Effector memory CD8-positive, alpha-beta T cell (primary cell): ENCODE results near the gene CST3.
"Not testable (repeated sequence)": the region's sequence is repeated elsewhere in the genome, so short reads cannot be mapped to it uniquely, and the experiment has no call there.

Experiments
- ATAC-seq: fragments of 150-1000 bp; cut with Tn5 transposase; replicated peaks from 2 replicates; pipeline ENCODE4 v1.10.0; 2021; ENCODE audit warnings: mild to moderate bottlenecking, moderate library complexity
- DNase-seq, 3 experiments: peaks; one replicate each; pipeline ENCODE4 v3.0.0; 2021
- H3K27ac Mint-ChIP-seq, 2 donors: one replicate each; pipeline ENCODE4 v1.8.0; 2022; ENCODE audit warnings: mild to moderate bottlenecking in 2 of 2, mixed read lengths in 2 of 2, moderate library complexity in 2 of 2
- H3K27me3 Mint-ChIP-seq, 2 donors: one replicate each; pipeline ENCODE4 v1.8.0; 2022; ENCODE audit warnings: mixed read lengths in 2 of 2
- H3K36me3 Mint-ChIP-seq: one replicate; pipeline ENCODE4 v1.8.0; 2022; ENCODE audit warnings: mild to moderate bottlenecking, moderate library complexity, mixed read lengths; ENCODE audit not compliant: insufficient read depth
- H3K4me1 Mint-ChIP-seq, 2 donors: one replicate each; pipeline ENCODE4 v1.8.0; 2022; ENCODE audit warnings: low read depth in 2 of 2, mixed read lengths in 2 of 2
- H3K4me3 Mint-ChIP-seq, 2 donors: one replicate each; pipeline ENCODE4 v1.8.0; 2022; ENCODE audit warnings: mild to moderate bottlenecking in 2 of 2, mixed read lengths in 2 of 2, moderate library complexity in 2 of 2
- H3K9me3 Mint-ChIP-seq, 2 donors: one replicate each; pipeline ENCODE4 v1.8.0; 2022; ENCODE audit warnings: mixed read lengths in 2 of 2

CST3 gene

DNA sequence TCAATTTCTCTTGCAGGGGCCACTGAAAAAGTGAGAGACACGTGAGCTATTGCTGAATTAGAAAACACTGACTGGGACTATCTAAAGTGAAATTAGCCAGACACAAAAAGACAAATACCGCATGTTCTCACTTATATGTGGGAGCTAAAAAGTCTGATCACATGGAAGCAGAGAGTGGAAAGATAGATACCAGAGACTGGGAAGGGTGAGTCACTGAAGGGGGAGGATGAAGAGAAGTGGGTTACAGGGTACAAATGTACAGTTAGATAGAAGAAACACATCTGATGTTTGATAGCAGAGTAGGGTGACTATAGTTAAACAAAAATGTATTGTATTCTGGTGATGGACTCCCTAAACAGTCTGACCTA lies 13.4 kb downstream of the CST3 start:
- DNase-seq (no peak), ATAC-seq (no peak)
- no peaks in the 10 kb centered on the region for H3K9me3 Mint-ChIP-seq
- no peak overlapping the region for H3K4me3 Mint-ChIP-seq
- no peak overlapping the region for H3K27ac Mint-ChIP-seq
- H3K27me3 Mint-ChIP-seq, result peaks cover 34% of the 10 kb centered on the region in 2 donors
- peaks cover 2 to 4% of the 10 kb centered on the region in 2 donors for H3K4me1 Mint-ChIP-seq
- H3K36me3 Mint-ChIP-seq, result no peaks in the 10 kb centered on the region

DNA sequence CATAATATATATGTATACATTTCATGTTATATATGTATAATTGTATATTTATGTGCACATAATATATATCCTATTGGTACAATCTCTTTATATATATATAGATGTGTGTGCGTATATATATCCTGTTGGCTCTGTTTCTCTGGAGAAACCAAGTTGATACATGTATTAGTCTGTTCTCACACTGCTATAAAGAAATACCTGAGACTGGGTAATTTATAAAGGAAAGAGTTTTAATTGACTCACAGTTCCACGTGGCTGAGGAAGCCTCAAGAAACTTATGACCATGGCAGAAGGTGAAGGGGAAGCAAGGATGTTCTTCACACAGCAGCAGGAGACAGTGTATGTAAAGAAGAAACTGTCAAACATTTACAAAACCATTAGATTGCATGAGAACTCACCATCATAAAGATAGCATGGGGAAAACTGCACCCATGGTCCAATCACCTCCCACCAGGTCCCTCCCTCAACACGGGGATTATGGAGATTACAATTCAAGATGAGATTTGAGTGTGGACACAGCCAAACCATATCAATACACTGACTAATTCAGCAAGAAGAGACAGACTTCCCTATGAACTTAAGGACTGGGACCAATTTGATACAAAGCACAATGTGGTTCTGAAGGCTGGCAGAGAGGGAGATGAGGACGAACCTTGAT lies 14.0 kb downstream of the CST3 start:
- peaks cover 2 to 4% of the 10 kb centered on the region in 2 donors for H3K4me1 Mint-ChIP-seq
- H3K27me3 Mint-ChIP-seq, result peaks cover 34 to 36% of the 10 kb centered on the region in 2 donors
- no peak for DNase-seq
- ATAC-seq, result no peak
- H3K9me3 Mint-ChIP-seq, result no peaks in the 10 kb centered on the region
- no peaks in the 10 kb centered on the region for H3K36me3 Mint-ChIP-seq
- H3K27ac Mint-ChIP-seq, result no peak overlapping the region
- no peak overlapping the region for H3K4me3 Mint-ChIP-seq

DNA sequence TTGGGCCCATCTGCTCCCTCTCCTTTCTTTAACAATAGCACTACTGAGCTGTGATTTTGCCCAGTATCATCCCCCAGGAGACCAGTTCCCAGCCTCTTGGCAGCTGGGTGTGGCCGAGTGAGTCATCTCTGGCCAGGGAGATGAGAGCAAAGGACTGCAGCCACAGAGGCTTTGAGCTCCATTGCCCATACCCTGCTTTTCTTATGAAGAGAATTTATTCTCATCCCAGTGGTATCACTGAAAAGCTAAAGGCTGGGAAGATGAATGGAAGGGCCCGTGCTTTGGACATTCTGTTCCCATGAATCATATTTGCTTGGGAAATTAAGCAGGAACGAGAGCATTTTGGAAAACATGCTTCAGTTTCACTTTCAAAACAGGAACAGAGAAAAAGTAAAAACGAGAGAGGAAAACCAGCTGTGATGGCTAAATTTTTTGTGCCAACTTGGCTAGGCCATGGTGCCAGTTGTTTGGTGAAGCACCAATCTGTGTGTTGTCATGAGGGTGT lies 14.9 kb downstream of the CST3 start:
- no peaks in the 10 kb centered on the region for H3K36me3 Mint-ChIP-seq
- H3K27ac Mint-ChIP-seq, result peak overlapping the region in 1 of 2 donors; percentile 29
- H3K4me1 Mint-ChIP-seq, result peaks cover 2 to 4% of the 10 kb centered on the region in 2 donors
- no peak for ATAC-seq
- no peaks in the 10 kb centered on the region for H3K9me3 Mint-ChIP-seq
- H3K4me3 Mint-ChIP-seq, result no peak overlapping the region
- no peak for DNase-seq
- H3K27me3 Mint-ChIP-seq, result peaks cover 37 to 38% of the 10 kb centered on the region in 2 donors

DNA sequence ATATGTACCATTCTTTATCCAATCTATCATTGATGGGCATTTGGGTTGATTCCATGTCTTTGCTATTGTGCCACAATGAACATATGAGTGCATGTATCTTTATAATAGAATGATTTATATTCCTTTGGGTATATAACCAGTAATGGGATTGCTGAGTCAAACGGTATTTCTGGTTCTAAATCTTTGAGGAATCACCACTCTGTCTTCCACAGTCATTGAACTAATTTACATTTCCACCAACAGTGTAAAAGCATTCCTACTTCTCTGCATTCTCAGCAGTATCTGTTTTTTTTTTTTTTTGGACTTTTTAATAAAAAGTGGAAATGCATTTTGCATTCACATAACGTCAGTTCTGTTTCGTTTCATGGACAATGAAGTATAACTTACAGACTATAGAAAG lies 15.4 kb downstream of the CST3 start:
- not testable (repeated sequence) for DNase-seq, H3K4me1 Mint-ChIP-seq, H3K9me3 Mint-ChIP-seq, ATAC-seq, H3K27ac Mint-ChIP-seq, H3K36me3 Mint-ChIP-seq, H3K4me3 Mint-ChIP-seq
- peaks cover 39 to 40% of the 10 kb centered on the region in 2 donors for H3K27me3 Mint-ChIP-seq

DNA sequence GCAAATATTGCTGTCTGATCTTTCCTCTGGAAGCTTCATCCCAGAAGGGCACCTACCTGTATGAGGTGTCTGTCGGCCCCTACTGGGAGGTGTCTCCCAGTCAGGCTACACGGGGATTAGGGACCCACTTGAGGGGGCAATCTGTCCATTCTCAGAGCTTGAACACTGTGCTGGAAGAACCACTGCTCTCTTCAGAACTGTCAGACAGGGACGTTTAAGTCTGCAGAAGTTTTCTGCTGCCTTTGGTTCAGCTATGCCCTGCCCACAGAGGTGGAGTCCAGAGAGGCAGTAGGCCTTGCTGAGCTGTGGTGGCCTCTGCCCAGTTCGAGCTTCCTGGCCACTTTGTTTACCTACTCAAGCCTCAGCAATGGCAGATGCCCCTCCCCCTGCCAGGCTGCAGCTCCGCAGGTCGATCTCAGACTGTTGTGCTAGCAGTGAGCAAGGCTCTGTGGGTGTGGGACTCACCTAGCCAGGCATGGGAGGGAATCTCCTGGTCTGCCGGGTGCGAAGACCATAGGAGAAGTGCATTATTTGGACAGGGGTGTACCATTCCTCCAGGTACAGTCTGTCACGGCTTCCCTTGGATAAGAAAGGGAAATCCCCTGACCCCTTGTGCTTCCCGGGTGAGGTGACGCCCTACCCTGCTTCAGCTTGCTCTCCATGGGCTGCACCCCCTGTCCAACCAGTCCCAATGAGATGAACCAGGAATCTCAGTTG lies 16.9 kb downstream of the CST3 start:
- DNase-seq, H3K4me1 Mint-ChIP-seq, H3K4me3 Mint-ChIP-seq, H3K27ac Mint-ChIP-seq, H3K9me3 Mint-ChIP-seq, H3K36me3 Mint-ChIP-seq, ATAC-seq: not testable (repeated sequence)
- H3K27me3 Mint-ChIP-seq, result peaks cover 45 to 49% of the 10 kb centered on the region in 2 donors

DNA sequence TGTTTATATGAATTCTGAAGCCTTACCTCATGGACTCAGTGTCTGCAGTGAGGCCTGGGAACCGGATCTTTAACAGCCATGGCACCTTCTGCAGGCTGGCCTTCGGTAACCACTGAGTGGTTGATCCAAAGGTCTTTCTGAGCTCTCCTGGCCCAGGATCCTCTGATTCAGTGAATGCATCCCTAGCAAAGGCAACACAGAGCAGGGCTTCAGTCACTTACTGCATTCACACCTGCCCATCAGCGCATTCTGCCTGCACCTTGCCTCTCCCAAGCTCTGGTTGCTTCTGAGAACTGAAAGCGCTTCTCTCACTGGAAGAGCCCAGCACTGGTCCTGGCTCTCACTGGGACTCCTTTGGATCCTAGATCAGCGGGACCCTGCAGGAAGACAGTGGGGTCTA lies 23.6 kb downstream of the CST3 start:
- H3K27ac Mint-ChIP-seq, result no peak overlapping the region
- ATAC-seq, result no peak
- peaks cover 20 to 32% of the 10 kb centered on the region in 2 donors for H3K27me3 Mint-ChIP-seq
- H3K36me3 Mint-ChIP-seq, result no peaks in the 10 kb centered on the region
- no peak overlapping the region for H3K4me3 Mint-ChIP-seq
- DNase-seq, result no peak
- H3K4me1 Mint-ChIP-seq, result no peaks in the 10 kb centered on the region
- no peaks in the 10 kb centered on the region for H3K9me3 Mint-ChIP-seq

DNA sequence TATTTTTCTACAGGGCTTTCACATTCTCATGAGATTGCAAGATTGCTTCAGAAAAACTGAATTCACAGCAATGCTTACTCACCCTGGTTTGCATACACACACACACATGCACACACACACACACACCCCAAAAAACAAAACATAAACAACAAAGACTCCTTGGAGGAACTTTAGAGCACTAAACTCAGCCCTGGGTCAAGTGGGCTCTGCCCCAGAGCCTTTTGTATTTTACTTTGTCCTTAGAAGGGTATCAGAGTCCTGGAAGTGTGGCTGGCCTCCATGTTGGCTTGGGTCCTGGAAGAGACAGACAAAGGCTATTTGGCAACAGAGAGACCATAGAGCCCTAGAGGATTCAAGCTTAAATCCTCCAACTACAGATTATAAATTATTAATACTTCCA lies 24.1 kb downstream of the CST3 start:
- ATAC-seq (no peak), DNase-seq (no peak)
- no peak overlapping the region for H3K4me3 Mint-ChIP-seq
- no peaks in the 10 kb centered on the region for H3K36me3 Mint-ChIP-seq
- no peaks in the 10 kb centered on the region for H3K9me3 Mint-ChIP-seq
- H3K4me1 Mint-ChIP-seq, result no peaks in the 10 kb centered on the region
- H3K27ac Mint-ChIP-seq, result no peak overlapping the region
- H3K27me3 Mint-ChIP-seq, result peaks cover 15 to 27% of the 10 kb centered on the region in 2 donors

DNA sequence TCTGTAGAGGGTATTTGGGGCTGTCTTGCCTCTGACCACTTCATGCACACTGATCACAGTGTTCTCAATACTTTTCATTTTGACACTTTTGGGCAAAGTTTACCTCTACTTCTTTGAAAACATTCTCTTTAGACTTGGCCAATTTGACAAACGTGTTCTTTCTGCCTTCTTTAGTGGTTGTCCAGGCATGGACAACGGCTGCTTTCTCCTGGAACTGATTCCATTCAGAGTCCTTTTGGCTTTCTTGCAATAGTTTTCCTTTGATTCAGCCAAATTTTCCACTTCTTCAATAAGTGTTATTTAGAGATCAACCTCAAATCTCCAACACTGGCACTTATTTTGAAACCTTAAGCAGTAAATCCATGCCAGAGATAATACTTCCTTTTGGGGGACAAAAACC lies 25.4 kb downstream of the CST3 start:
- no peak for DNase-seq
- no peaks in the 10 kb centered on the region for H3K4me1 Mint-ChIP-seq
- no peak for ATAC-seq
- H3K9me3 Mint-ChIP-seq, result no peaks in the 10 kb centered on the region
- H3K4me3 Mint-ChIP-seq, result no peak overlapping the region
- H3K27me3 Mint-ChIP-seq, result peaks cover 9 to 17% of the 10 kb centered on the region in 2 donors
- H3K36me3 Mint-ChIP-seq, result no peaks in the 10 kb centered on the region
- peak overlapping the region in 1 of 2 donors; percentile 31 for H3K27ac Mint-ChIP-seq

DNA sequence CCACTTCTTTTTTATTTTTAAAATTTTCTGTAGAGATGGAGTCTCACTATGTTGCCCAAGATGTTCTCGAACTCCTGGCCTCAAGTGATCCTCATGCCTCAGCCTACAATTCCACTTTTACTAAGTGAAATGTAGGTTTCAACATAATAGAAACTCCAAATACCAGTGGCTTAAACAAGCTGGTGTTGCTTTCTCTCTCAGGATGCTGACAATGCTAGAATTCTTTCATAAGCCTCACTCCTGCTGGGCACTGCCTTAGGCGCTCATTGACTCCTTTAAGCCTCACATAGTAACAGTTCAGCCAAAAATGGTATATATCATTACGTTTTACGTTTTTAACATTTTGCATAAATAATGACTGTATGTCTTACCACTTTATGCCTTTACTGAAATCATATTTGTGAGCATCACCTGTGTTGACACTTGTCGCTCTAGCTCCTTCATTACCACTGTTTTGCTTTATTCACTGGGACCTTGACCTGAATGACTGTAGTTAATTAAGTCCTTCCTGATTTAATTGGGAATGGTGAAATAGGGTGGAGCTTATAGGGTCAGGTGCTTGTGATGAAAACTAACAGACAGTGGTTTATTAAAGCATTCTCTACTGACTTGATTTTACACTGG lies 28.2 kb downstream of the CST3 start:
- Mint-ChIP-seq H3K27ac (no peak overlapping the region), H3K27me3 (peaks cover 0 to 11% of the 10 kb centered on the region in 2 donors), H3K9me3 (no peaks in the 10 kb centered on the region), H3K36me3 (peaks cover 3% of the 10 kb centered on the region), H3K4me1 (peaks cover 4 to 6% of the 10 kb centered on the region in 2 donors), H3K4me3 (no peak overlapping the region)
- DNase-seq (no peak), ATAC-seq (no peak)

DNA sequence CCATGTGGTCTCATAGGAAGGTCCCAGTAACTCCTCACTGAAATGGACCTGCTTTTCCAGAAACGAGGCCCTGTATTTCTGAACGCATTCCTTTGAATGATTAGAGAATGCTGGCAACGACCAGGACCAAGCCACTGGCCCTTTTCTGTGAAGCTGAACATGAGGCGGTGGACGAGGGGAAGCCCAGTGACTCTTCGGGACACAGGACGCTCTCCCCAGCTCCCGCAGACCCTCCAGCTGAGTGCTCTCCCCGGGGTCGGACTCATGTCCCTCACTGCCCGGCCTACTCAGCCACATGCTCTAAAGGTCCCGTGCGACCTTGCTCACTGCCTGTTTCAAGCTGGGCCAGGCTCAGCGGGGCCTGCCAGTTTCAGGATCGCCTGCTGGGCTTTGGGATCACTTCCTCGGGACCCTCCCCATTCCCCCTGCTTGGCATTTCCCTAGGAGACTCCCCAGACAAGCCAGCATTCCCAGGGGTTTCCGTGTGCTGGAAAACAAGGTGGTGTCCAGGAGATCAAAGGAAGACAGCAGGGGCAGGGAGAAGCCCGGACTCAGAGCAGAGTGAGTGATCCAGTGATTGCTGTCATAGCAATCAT lies 29.4 kb downstream of the CST3 start:
- Mint-ChIP-seq H3K36me3 (peaks cover 3% of the 10 kb centered on the region), H3K4me3 (no peak overlapping the region), H3K4me1 (peaks cover 4 to 6% of the 10 kb centered on the region in 2 donors), H3K9me3 (no peaks in the 10 kb centered on the region), H3K27ac (no peak overlapping the region), H3K27me3 (peaks cover 10 to 22% of the 10 kb centered on the region in 2 donors)
- DNase-seq, result no peak
- ATAC-seq, result no peak

DNA sequence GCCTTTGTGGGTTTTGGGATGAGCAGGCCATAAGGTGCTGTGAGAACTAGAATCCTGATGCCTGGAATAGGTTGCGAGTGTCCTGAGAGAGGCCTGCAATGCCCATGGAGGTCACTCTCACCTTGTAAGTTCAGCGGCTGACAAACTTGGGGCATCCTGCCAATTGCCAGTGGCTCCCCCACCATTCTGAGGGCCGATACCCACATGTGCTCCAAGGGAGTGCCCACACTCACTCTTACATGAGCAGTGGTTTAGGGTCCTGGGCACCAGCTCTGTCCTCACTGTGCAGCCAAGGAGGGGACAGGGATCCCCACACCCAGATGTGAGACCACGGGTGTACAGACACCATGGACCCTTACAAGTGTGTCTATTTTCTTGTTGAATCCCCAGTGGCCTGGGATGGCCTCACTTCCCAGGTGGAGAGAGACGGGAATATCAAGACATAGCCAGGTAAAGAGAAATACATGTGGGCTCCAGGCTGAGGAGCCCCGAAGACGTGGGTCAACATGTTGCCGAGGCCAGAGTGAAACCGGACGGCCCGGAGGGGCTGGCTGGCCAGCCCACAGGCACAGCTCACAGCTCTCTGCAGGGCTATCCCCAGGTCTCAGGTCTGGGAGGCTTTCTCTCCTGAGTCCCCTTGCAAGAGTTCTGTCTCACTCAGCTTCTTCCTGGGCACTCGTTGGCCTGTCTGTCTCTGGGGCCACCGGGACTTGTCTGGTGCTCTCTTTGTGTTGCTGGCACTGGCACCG lies 30.1 kb downstream of the CST3 start:
- peaks cover 4 to 8% of the 10 kb centered on the region in 2 donors for H3K4me1 Mint-ChIP-seq
- H3K36me3 Mint-ChIP-seq, result peaks cover 3% of the 10 kb centered on the region
- peaks cover 10 to 29% of the 10 kb centered on the region in 2 donors for H3K27me3 Mint-ChIP-seq
- DNase-seq (no peak), ATAC-seq (no peak)
- no peaks in the 10 kb centered on the region for H3K9me3 Mint-ChIP-seq
- no peak overlapping the region for H3K4me3 Mint-ChIP-seq
- H3K27ac Mint-ChIP-seq, result no peak overlapping the region

DNA sequence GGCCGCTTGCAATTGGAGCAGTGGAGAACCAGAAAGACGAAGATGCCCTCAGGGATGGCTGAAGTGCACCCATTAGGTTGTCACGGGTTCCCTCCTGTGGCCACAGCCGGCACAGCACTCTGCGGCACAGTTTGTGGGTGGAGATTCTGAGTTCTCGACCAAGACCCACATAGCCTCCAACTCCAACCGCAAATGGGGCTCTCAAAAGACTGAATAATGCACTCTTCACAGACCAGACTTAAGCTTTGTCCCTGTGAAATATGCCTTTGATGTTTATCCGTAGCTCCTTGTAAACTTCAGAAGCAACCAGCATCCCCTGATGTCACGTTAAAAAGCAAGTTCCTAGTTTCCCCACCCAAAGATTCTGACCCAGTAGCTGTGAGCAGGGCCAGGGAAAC lies 31.1 kb downstream of the CST3 start:
- peak overlapping the region in 1 of 2 donors; percentile 32 for H3K27ac Mint-ChIP-seq
- peaks cover 3% of the 10 kb centered on the region for H3K36me3 Mint-ChIP-seq
- no peaks in the 10 kb centered on the region for H3K9me3 Mint-ChIP-seq
- DNase-seq, result peak; percentile 67 to 81 (median 68)
- ATAC-seq, result peak; percentile 95
- no peak overlapping the region for H3K4me3 Mint-ChIP-seq
- H3K27me3 Mint-ChIP-seq, result peaks cover 10 to 36% of the 10 kb centered on the region in 2 donors
- peaks cover 4 to 9% of the 10 kb centered on the region in 2 donors for H3K4me1 Mint-ChIP-seq
